Activated CD4-positive, alpha-beta T cell treated with anti-CD3 and anti-CD28 coated beads, Interleukin-2, amount 10 ng/mL, durations not matched to agents 24 days and 14 days (primary cell): Measurements from ENCODE around the gene ENKD1. TPM values are rescaled to one million over a fixed set of nuclear protein-coding genes. Genes with fewer than 3 reads are reported as not detected.
A peak's percentile ranks its signal among the peaks of the same experiment; 100 is the strongest.

Experiments used
- DNase-seq: peaks from one replicate; pipeline ENCODE4 v3.0.0; 2022
- H3K27ac Mint-ChIP-seq: one replicate; pipeline ENCODE4 v1.8.0; 2022; ENCODE audit warnings: mild to moderate bottlenecking, mixed read lengths
- H3K27me3 Mint-ChIP-seq: one replicate; pipeline ENCODE4 v1.8.0; 2022; ENCODE audit warnings: mixed read lengths
- H3K36me3 Mint-ChIP-seq: one replicate; pipeline ENCODE4 v1.8.0; 2022; ENCODE audit warnings: low read depth, mild to moderate bottlenecking, mixed read lengths
- H3K4me1 Mint-ChIP-seq: one replicate; pipeline ENCODE4 v1.8.0; 2021; ENCODE audit warnings: mixed read lengths
- H3K4me3 Mint-ChIP-seq: one replicate; pipeline ENCODE4 v1.8.0; 2022; ENCODE audit warnings: mild to moderate bottlenecking, moderate library complexity, mixed read lengths
- H3K9me3 Mint-ChIP-seq: one replicate; pipeline ENCODE4 v1.8.0; 2021; ENCODE audit warnings: mixed read lengths
- intact Hi-C: fragments of 100-400 bp; cut with micrococcal nuclease; formaldehyde crosslinking; loops from one replicate; pipeline ENCODE4 v1.15.1; 2023
- total RNA-seq: library from RNA; stranded (reverse); gene quantifications from 2 replicates; pipeline ENCODE4 v1.2.3, GENCODE V29; 2022

The ENKD1 gene
- total RNA-seq, 1 donor from 2014 or later: 13.8 TPM

- no peak for DNase-seq
- Mint-ChIP-seq H3K36me3 (peaks cover 9% of the 10 kb centered on the region), H3K9me3 (no peaks in the 10 kb centered on the region), H3K4me3 (no peak overlapping the region), H3K4me1 (peaks cover 30% of the 10 kb centered on the region), H3K27me3 (no peaks in the 10 kb centered on the region), H3K27ac (no peak overlapping the region)
- intact Hi-C loops: loop anchor here (10.0 kb wide), 2 partner anchors 271 to 1671 kb away; partner anchors contain the start of genes COG8, CTRL, NIP7 and PDF
Observed at GRCh38 chr16:67663877-67664222, 2.7 kb downstream of the ENKD1 start.

- no peak overlapping the region for H3K27ac Mint-ChIP-seq
Observed at GRCh38 chr16:67663151-67663876, 3.2 kb downstream of the ENKD1 start.

GRCh38 chr16:67662653-67663010 lies 3.9 kb downstream of the ENKD1 start:
- no peak for DNase-seq
- Mint-ChIP-seq H3K27ac (peak overlapping the region; percentile 37), H3K36me3 (peaks cover 12% of the 10 kb centered on the region), H3K4me3 (no peak overlapping the region), H3K9me3 (no peaks in the 10 kb centered on the region), H3K4me1 (peaks cover 30% of the 10 kb centered on the region), H3K27me3 (no peaks in the 10 kb centered on the region)
- intact Hi-C loops: loop anchor here (10.0 kb wide), 2 partner anchors 272 to 1672 kb away; partner anchors contain the start of genes COG8, CTRL, NIP7 and PDF

More at GRCh38 chr16:67663151-67663876, 3.2 kb downstream of the ENKD1 start:
- Mint-ChIP-seq H3K36me3 (peaks cover 9% of the 10 kb centered on the region), H3K4me1 (peaks cover 31% of the 10 kb centered on the region), H3K27me3 (no peaks in the 10 kb centered on the region), H3K9me3 (no peaks in the 10 kb centered on the region), H3K4me3 (no peak overlapping the region)
- intact Hi-C loops: loop anchor here (10.0 kb wide), 2 partner anchors 271 to 1671 kb away; partner anchors contain the start of genes COG8, CTRL, NIP7 and PDF
- DNase-seq: peak; percentile 81

- Mint-ChIP-seq H3K36me3 (peaks cover 14% of the 10 kb centered on the region), H3K9me3 (no peaks in the 10 kb centered on the region), H3K27ac (no peak overlapping the region), H3K27me3 (no peaks in the 10 kb centered on the region), H3K4me3 (peak overlapping the region; percentile 92), H3K4me1 (peaks cover 28% of the 10 kb centered on the region)
- intact Hi-C loops: loop anchor here (2.0 to 10.0 kb wide), 7 partner anchors 17 to 1673 kb away; partner anchors contain the start of genes ATP6V0D1, CARMIL2, CENPT and COG8
- DNase-seq: peak; percentile 65
Observed at GRCh38 chr16:67661886-67662652, 4.5 kb downstream of the ENKD1 start.

GRCh38 chr16:67661101-67661761 lies 5.3 kb downstream of the ENKD1 start:
- DNase-seq: peak; percentile 78
- H3K4me1 Mint-ChIP-seq: peaks cover 27% of the 10 kb centered on the region
- no peaks in the 10 kb centered on the region for H3K9me3 Mint-ChIP-seq
- H3K27me3 Mint-ChIP-seq: no peaks in the 10 kb centered on the region
- H3K4me3 Mint-ChIP-seq: peak overlapping the region; percentile 92
- peak overlapping the region; percentile 80 for H3K27ac Mint-ChIP-seq
- intact Hi-C loops: loop anchor here (2.0 to 10.0 kb wide), 7 partner anchors 16 to 1674 kb away; partner anchors contain the start of genes ATP6V0D1, CARMIL2, CENPT and COG8
- peaks cover 14% of the 10 kb centered on the region for H3K36me3 Mint-ChIP-seq

GRCh38 chr16:67660564-67661028 lies 6.0 kb downstream of the ENKD1 start, which contains the start of gene PARD6A:
PARD6A (plus strand) TSS chr16:67660960; CDS start chr16:67661039, 79 bp downstream.
- no peaks in the 10 kb centered on the region for H3K27me3 Mint-ChIP-seq
- H3K27ac Mint-ChIP-seq: peak within 1 kb of the TSS; percentile 96
- intact Hi-C loops: loop anchor here (1.0 to 10.0 kb wide), 10 partner anchors 16 to 1674 kb away; partner anchors contain the start of genes ATP6V0D1, CARMIL2, CENPT and COG8
- H3K4me3 Mint-ChIP-seq: peak within 1 kb of the TSS; percentile 92
- H3K4me1 Mint-ChIP-seq: peaks cover 23% of the 10 kb centered on the region
- H3K36me3 Mint-ChIP-seq: peaks cover 17% of the 10 kb centered on the region
- DNase-seq: peak; percentile 99
- no peaks in the 10 kb centered on the region for H3K9me3 Mint-ChIP-seq

- intact Hi-C loops: loop anchor here (1.0 to 10.0 kb wide), 10 partner anchors 15 to 1675 kb away; partner anchors contain the start of genes ATP6V0D1, CARMIL2, CENPT and COG8
- H3K4me3 Mint-ChIP-seq: peak within 1 kb of the TSS; percentile 92
- DNase-seq: peak; percentile 99
- H3K4me1 Mint-ChIP-seq: peaks cover 21% of the 10 kb centered on the region
- no peaks in the 10 kb centered on the region for H3K9me3 Mint-ChIP-seq
- peaks cover 19% of the 10 kb centered on the region for H3K36me3 Mint-ChIP-seq
- no peaks in the 10 kb centered on the region for H3K27me3 Mint-ChIP-seq
- peak within 1 kb of the TSS; percentile 96 for H3K27ac Mint-ChIP-seq
Observed at GRCh38 chr16:67659675-67660563, 6.6 kb downstream of the ENKD1 start, which contains the start of gene ACD. ACD (minus strand) TSS chr16:67660260; CDS start chr16:67660220, 40 bp downstream.

- peaks cover 19% of the 10 kb centered on the region for H3K4me1 Mint-ChIP-seq
- H3K36me3 Mint-ChIP-seq: peaks cover 23% of the 10 kb centered on the region
- peak; percentile 68 for DNase-seq
- peak overlapping the region; percentile 92 for H3K4me3 Mint-ChIP-seq
- intact Hi-C loops: no loop called here
- H3K27ac Mint-ChIP-seq: peak overlapping the region; percentile 96
- no peaks in the 10 kb centered on the region for H3K9me3 Mint-ChIP-seq
- no peaks in the 10 kb centered on the region for H3K27me3 Mint-ChIP-seq
Observed at GRCh38 chr16:67658849-67659674, 7.5 kb downstream of the ENKD1 start.

- Mint-ChIP-seq H3K9me3 (no peaks in the 10 kb centered on the region), H3K4me3 (peak overlapping the region; percentile 40), H3K27ac (peak overlapping the region; percentile 20), H3K36me3 (peaks cover 24% of the 10 kb centered on the region), H3K27me3 (no peaks in the 10 kb centered on the region), H3K4me1 (peaks cover 19% of the 10 kb centered on the region)
- intact Hi-C loops: no loop called here
- peak; percentile 61 for DNase-seq
Observed at GRCh38 chr16:67657751-67658518, 8.6 kb downstream of the ENKD1 start.

- Mint-ChIP-seq H3K27ac (no peak overlapping the region), H3K36me3 (peaks cover 26% of the 10 kb centered on the region), H3K9me3 (no peaks in the 10 kb centered on the region), H3K4me1 (peaks cover 20% of the 10 kb centered on the region), H3K4me3 (no peak overlapping the region), H3K27me3 (no peaks in the 10 kb centered on the region)
- DNase-seq: no peak
- intact Hi-C loops: no loop called here
Observed at GRCh38 chr16:67657017-67657608, 9.4 kb downstream of the ENKD1 start.
